PC-9 (cell line): Measurements from ENCODE around the gene PTPN9.
"Not testable (repeated sequence)": the region's sequence is repeated elsewhere in the genome, so short reads cannot be mapped to it uniquely, and the experiment has no call there.

Experiments
- EZH2 ChIP-seq: fragments of 200-600 bp; sonication (generic); IDR thresholded peaks from 2 replicates; pipeline ENCODE4 v1.8.0; 2017; ENCODE audit warnings: antibody characterized with exemption, low read depth
- TF ChIP-seq, protein P1 (sequence below): fragments of 200-600 bp; sonication (generic); conservative IDR thresholded peaks from 2 replicates; pipeline ENCODE4 v1.6.1; 2017; ENCODE audit warnings: mixed run types, antibody characterized with exemption, mild to moderate bottlenecking, moderate library complexity

GRCh38 chr15:75542949-75543545, 36.1 kb downstream of the PTPN9 start:
- TF ChIP-seq, protein P1, sequence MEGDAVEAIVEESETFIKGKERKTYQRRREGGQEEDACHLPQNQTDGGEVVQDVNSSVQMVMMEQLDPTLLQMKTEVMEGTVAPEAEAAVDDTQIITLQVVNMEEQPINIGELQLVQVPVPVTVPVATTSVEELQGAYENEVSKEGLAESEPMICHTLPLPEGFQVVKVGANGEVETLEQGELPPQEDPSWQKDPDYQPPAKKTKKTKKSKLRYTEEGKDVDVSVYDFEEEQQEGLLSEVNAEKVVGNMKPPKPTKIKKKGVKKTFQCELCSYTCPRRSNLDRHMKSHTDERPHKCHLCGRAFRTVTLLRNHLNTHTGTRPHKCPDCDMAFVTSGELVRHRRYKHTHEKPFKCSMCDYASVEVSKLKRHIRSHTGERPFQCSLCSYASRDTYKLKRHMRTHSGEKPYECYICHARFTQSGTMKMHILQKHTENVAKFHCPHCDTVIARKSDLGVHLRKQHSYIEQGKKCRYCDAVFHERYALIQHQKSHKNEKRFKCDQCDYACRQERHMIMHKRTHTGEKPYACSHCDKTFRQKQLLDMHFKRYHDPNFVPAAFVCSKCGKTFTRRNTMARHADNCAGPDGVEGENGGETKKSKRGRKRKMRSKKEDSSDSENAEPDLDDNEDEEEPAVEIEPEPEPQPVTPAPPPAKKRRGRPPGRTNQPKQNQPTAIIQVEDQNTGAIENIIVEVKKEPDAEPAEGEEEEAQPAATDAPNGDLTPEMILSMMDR, result not testable (repeated sequence)
- TF ChIP-seq EZH2, result not testable (repeated sequence)
